HCT116 (cell line): ENCODE data around the gene SUMO3. TPM values are rescaled to one million over a fixed set of nuclear protein-coding genes. Genes with fewer than 3 reads are reported as not detected.

Experiments
- ATAC-seq: fragments of 200-7000 bp; cut with Tn5 transposase; 2 replicates; pipeline ENCODE4 v1.9.1; 2020; ENCODE audit warnings: mild to moderate bottlenecking, moderate library complexity
- BruUV-seq: library from RNA; stranded (reverse); fragments of 400-500 nt; replicated peaks from 2 replicates; lab custom pipeline; 2021; lab: Mats Ljungman, UMichigan
- CTCF ChIA-PET: fragments of 300-600 bp; sonication (Branson Sonifier 250); formaldehyde crosslinking; loops from one replicate; lab custom pipeline; 2021; ENCODE audit warnings: antibody characterized with exemption; lab: Charles Lee
- POLR2A ChIA-PET: fragments of 300-600, 350-600 bp; sonication (Branson Sonifier 250); formaldehyde crosslinking; loops from one replicate; lab custom pipeline; 2021; ENCODE audit warnings: antibody characterized with exemption; lab: Charles Lee
- RAD21 ChIA-PET, 2 experiments: fragments of 300-600 bp; sonication (Branson Sonifier 250); formaldehyde crosslinking; loops; one replicate each; lab custom pipeline; 2023; ENCODE audit warnings: low total read pairs in 2 of 2; ENCODE audit not compliant: uncharacterized antibody in 2 of 2, unreplicated experiment in 2 of 2, low non-redundant PET in 1 of 2; lab: Charles Lee
- DNase-seq: peaks from one replicate; pipeline ENCODE4 v3.0.0-alpha.2; 2010; ENCODE audit warnings: low read depth, low spot score
- H2AFZ ChIP-seq: fragments of 200-600 bp; shearing (Covaris generic), sonication (generic); 2 replicates; pipeline ENCODE4 v1.6.1; 2017; ENCODE audit warnings: low read depth, mixed run types, mixed read lengths, antibody characterized with exemption, low read length; ENCODE audit not compliant: poor library complexity, severe bottlenecking
- H3K27ac ChIP-seq: 2 replicates; pipeline ENCODE4 v1.5.1; 2012; ENCODE audit warnings: low read depth, low read length
- H3K27me3 ChIP-seq: fragments of 200-600 bp; sonication (generic); 2 replicates; pipeline ENCODE4 v1.6.1; 2016; ENCODE audit warnings: mixed run types, low read length, mixed read lengths; ENCODE audit not compliant: insufficient read depth
- H3K36me3 ChIP-seq, 2 experiments: fragments of 200-500 bp in 1 of 2; fragments of 200-600 bp in 1 of 2; sonication (Bioruptor generic) in 1 of 2; sonication (generic) in 1 of 2; 2 replicates each; pipeline versions ENCODE4 v1.5.1 to v1.6.1; 2014 to 2016; ENCODE audit warnings: low read length in 2 of 2, inconsistent platforms in 1 of 2, mixed read lengths in 1 of 2, mixed run types in 1 of 2; ENCODE audit not compliant: insufficient read depth in 2 of 2, control insufficient read depth in 1 of 2
- H3K4me1 ChIP-seq, 2 experiments: fragments of 200-600 bp in 1 of 2; sonication (generic) in 1 of 2; 2 replicates each; pipeline versions ENCODE4 v1.5.1 to v1.6.1; 2012 to 2017; ENCODE audit warnings: low read length in 2 of 2, inconsistent platforms in 1 of 2, mild to moderate bottlenecking in 1 of 2, mixed read lengths in 1 of 2, mixed run types in 1 of 2, moderate library complexity in 1 of 2; ENCODE audit not compliant: insufficient read depth in 2 of 2, control insufficient read depth in 1 of 2
- H3K4me2 ChIP-seq: fragments of 200-600 bp; sonication (generic); 2 replicates; pipeline ENCODE4 v1.6.1; 2017; ENCODE audit warnings: mixed run types, low read length, mixed read lengths
- H3K4me3 ChIP-seq, 2 experiments: fragments of 200-600 bp in 1 of 2; sonication (generic) in 1 of 2; replicated peaks in 1 of 2; 2 replicates each; pipeline ENCODE4 v1.5.1; 2011 to 2016; ENCODE audit warnings: low read length in 2 of 2, control low read depth in 1 of 2, low read depth in 1 of 2, mild to moderate bottlenecking in 1 of 2, mixed read lengths in 1 of 2, mixed run types in 1 of 2
- H3K79me2 ChIP-seq: fragments of 200-600 bp; sonication (generic); 2 replicates; pipeline ENCODE4 v1.6.1; 2017; ENCODE audit warnings: mild to moderate bottlenecking, mixed run types, low read length, moderate library complexity, mixed read lengths; ENCODE audit not compliant: insufficient read depth
- H3K9ac ChIP-seq: fragments of 200-600 bp; sonication (generic); 2 replicates; pipeline ENCODE4 v1.6.1; 2016; ENCODE audit warnings: low read length, mixed read lengths
- H3K9me2 ChIP-seq: fragments of 200-600 bp; sonication (generic), shearing (Covaris generic); 2 replicates; pipeline ENCODE4 v1.6.1; 2017; ENCODE audit warnings: mixed run types, mild to moderate bottlenecking, moderate library complexity; ENCODE audit not compliant: insufficient read depth
- H3K9me3 ChIP-seq, 2 experiments: fragments of 200-500 bp in 1 of 2; fragments of 200-600 bp in 1 of 2; sonication (Bioruptor generic) in 1 of 2; sonication (generic) in 1 of 2; 2 replicates each; pipeline ENCODE4 v1.6.1; 2014 to 2017; ENCODE audit warnings: low read length in 2 of 2, mixed read lengths in 2 of 2, inconsistent platforms in 1 of 2, low read depth in 1 of 2, mild to moderate bottlenecking in 1 of 2, mixed run types in 1 of 2, moderate library complexity in 1 of 2; ENCODE audit not compliant: control insufficient read depth in 1 of 2, insufficient read depth in 1 of 2
- H4K20me1 ChIP-seq: fragments of 200-600 bp; sonication (generic), shearing (Covaris generic); 2 replicates; pipeline ENCODE4 v1.6.1; 2017; ENCODE audit warnings: mixed run types, mild to moderate bottlenecking, moderate library complexity; ENCODE audit not compliant: insufficient read depth
- EGR1 ChIP-seq: IDR thresholded peaks from 2 replicates; pipeline ENCODE4 v1.6.1; 2012; ENCODE audit warnings: low read depth
- EZH2 ChIP-seq: fragments of 200-600 bp; sonication (generic); IDR thresholded peaks from 2 replicates; pipeline ENCODE4 v1.6.1; 2017; ENCODE audit warnings: antibody characterized with exemption, mixed run types
- FOSL1 ChIP-seq: IDR thresholded peaks from 2 replicates; pipeline ENCODE4 v1.6.1; 2012; ENCODE audit warnings: low read depth
- POLR2A ChIP-seq: IDR thresholded peaks from 2 replicates; pipeline ENCODE4 v1.7.0; 2011; ENCODE audit warnings: borderline replicate concordance; ENCODE audit not compliant: insufficient read depth, insufficient read length; ENCODE audit errors: extremely low read depth
- POLR2AphosphoS5 ChIP-seq: IDR thresholded peaks from 2 replicates; pipeline ENCODE4 v1.6.1; 2011; ENCODE audit warnings: mild to moderate bottlenecking, low read depth, low read length, moderate library complexity
- RAD21 ChIP-seq: IDR thresholded peaks from 2 replicates; pipeline ENCODE4 v1.6.1; 2012; ENCODE audit warnings: low read depth, mild to moderate bottlenecking
- TCF7L2 ChIP-seq: IDR thresholded peaks from 2 replicates; pipeline ENCODE4 v1.7.0; 2011; ENCODE audit warnings: borderline replicate concordance, inconsistent platforms; ENCODE audit not compliant: insufficient read depth, insufficient read length; ENCODE audit errors: extremely low read depth
- ZNF274 ChIP-seq: fragments of 200-500 bp; sonication (Bioruptor generic); IDR thresholded peaks from 2 replicates; pipeline ENCODE4 v1.6.1; 2014; ENCODE audit warnings: mild to moderate bottlenecking, low read depth, low read length, inconsistent platforms
- intact Hi-C: fragments of 100-400 bp; cut with micrococcal nuclease; formaldehyde crosslinking; loops from 2 replicates; pipeline ENCODE4 v1.10.0; 2022
- total RNA-seq: library from RNA; stranded (reverse); gene quantifications from one replicate; pipeline ENCODE4 v1.2.1, GENCODE V29; 2021; ENCODE audit not compliant: unreplicated experiment
- TF ChIP-seq, protein P1 (sequence below): IDR thresholded peaks from 2 replicates; pipeline ENCODE4 v1.6.1; 2012
- TF ChIP-seq, protein P2 (sequence below): IDR thresholded peaks from 2 replicates; pipeline ENCODE4 v1.6.1; 2012

Gene SUMO3
- total RNA-seq, 1 experiment from 2014 or later: 31.5 TPM

DNA sequence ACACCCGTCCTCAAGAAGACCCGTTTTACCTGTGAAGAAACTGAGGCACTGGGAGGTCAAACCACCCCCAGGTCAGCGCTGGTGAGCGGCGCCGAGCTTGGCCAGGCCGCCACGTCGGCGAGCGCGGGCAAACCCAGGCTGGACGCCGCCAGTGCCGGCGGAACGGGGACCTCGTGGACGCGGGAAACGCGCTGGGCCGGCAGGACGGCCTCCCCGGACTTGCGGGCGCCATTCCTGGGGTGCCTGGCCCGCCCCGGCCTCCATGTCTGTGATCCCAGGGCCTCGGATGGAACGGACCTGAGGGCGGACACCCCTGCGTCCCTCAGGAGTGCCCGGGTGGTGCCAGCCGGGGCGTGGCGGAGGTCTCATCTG is 764 bp upstream of the SUMO3 start:
- H3K9me2 ChIP-seq: no peaks in the 10 kb centered on the region
- H3K79me2 ChIP-seq: 0 out of 2 replicates have a peak, but pooled peaks cover 7% of the 10 kb centered on the region
- no peaks in the 10 kb centered on the region for H4K20me1 ChIP-seq
- no peaks in the 10 kb centered on the region for H3K36me3 ChIP-seq
- DNase-seq: no peak
- TF ChIP-seq EZH2 (no peak), TCF7L2 (no peak), POLR2A (no peak), FOSL1 (no peak), ZNF274 (no peak), RAD21 (no peak)
- TF ChIP-seq, protein P1, sequence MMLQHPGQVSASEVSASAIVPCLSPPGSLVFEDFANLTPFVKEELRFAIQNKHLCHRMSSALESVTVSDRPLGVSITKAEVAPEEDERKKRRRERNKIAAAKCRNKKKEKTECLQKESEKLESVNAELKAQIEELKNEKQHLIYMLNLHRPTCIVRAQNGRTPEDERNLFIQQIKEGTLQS: no peak
- CTCF ChIA-PET: no interaction called here
- intact Hi-C loops: no loop called here
- H3K4me2 ChIP-seq: no peak overlapping the region
- ATAC-seq: no peak
- H3K4me1 ChIP-seq: peaks cover 2 to 6% of the 10 kb centered on the region in 2 experiments; a peak in 2 of 4 replicates
- POLR2A ChIA-PET: no interaction called here
- H2AFZ ChIP-seq: no peak overlapping the region
- H3K27me3 ChIP-seq: no peaks in the 10 kb centered on the region
- no peak overlapping the region for H3K4me3 ChIP-seq
- H3K9me3 ChIP-seq: peaks cover 10 to 20% of the 10 kb centered on the region in 2 experiments; a peak in 3 of 4 replicates
- H3K27ac ChIP-seq: no peak overlapping the region
- no peak overlapping the region for H3K9ac ChIP-seq
- RAD21 ChIA-PET: no interaction called here
- BruUV-seq: no TSS peak

DNA sequence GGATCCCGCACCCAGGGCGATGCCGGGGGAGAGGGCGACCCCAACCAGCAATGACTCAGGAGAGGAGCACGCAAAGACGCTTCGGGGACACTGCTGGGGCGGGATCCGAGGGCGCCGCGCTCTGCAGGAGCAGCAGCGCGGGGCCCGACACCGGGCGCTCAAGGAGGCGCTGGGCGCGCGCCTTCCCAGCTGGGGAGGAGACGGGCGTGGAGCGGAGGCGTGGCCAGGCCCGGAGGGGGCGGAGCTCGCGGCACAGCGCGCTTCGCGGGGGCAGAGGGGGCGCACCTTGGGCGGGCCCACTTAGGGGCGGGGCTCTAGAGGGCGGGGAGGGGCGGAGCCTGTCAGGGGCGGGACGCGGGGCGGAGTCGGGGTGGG is 369 bp downstream of the SUMO3 start:
- TF ChIP-seq EGR1: peak; percentile 68
- peak; percentile 44; the same call in 1 of the 2 replicates for TF ChIP-seq POLR2AphosphoS5
- TF ChIP-seq, protein P2, sequence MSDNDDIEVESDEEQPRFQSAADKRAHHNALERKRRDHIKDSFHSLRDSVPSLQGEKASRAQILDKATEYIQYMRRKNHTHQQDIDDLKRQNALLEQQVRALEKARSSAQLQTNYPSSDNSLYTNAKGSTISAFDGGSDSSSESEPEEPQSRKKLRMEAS: no peak
- no peak for TF ChIP-seq POLR2A
- Histone ChIP-seq H3K4me2 (peak overlapping the region; percentile 95), H2AFZ (no peak overlapping the region), H3K4me1 (peaks cover 2 to 6% of the 10 kb centered on the region in 2 experiments; a peak in 2 of 4 replicates), H3K9me2 (no peaks in the 10 kb centered on the region), H3K27me3 (no peaks in the 10 kb centered on the region), H3K4me3 (peak overlapping the region; percentile 49 to 61), H3K79me2 (0 out of 2 replicates have a peak, but pooled peaks cover 7% of the 10 kb centered on the region), H3K9me3 (peaks cover 4 to 9% of the 10 kb centered on the region in 2 experiments; a peak in 3 of 4 replicates), H3K36me3 (no peaks in the 10 kb centered on the region), H3K9ac (peak overlapping the region; percentile 59), H3K27ac (peak overlapping the region; percentile 84; the same call in 1 of the 2 replicates), H4K20me1 (no peaks in the 10 kb centered on the region)
- intact Hi-C loops: no loop called here
- ATAC-seq: peak; percentile 99
- no TSS peak for BruUV-seq
- ChIA-PET RAD21 (no interaction called here), POLR2A (no interaction called here), CTCF (interaction anchor here (0.6 to 1.0 kb wide), 2 partner anchors 24 kb away, joined by 3 read pairs; no protein-coding TSS in a partner anchor)
- DNase-seq: peak; percentile 69
